Stomach (tissue), 4 donors: ENCODE measurements around the gene EPHX1.

Experiments
- CTCF ChIP-seq, 7 experiments: fragments of 450-650 bp in 4 of 7; fragments of 200-600 bp in 3 of 7; sonication (generic) in 3 of 7; IDR thresholded peaks; one replicate each; pipeline ENCODE4 v1.5.1; 2016 to 2019; ENCODE audit warnings: antibody characterized with exemption in 7 of 7, control low read depth in 2 of 7, mild to moderate bottlenecking in 1 of 7
- POLR2A ChIP-seq, 4 donors: fragments of 450-650 bp; IDR thresholded peaks; one replicate each; pipeline ENCODE4 v1.6.1; 2016; ENCODE audit warnings: antibody characterized with exemption in 4 of 4, control low read depth in 2 of 4, mild to moderate bottlenecking in 1 of 4, moderate library complexity in 1 of 4
- POLR2AphosphoS5 ChIP-seq, 3 donors: sonication (generic); formaldehyde crosslinking; IDR thresholded peaks; one replicate each; pipeline ENCODE4 v1.6.1; 2016; ENCODE audit warnings: antibody characterized with exemption in 3 of 3

- TF ChIP-seq POLR2A (IDR thresholded peaks at IDR 0.05) (no peak), CTCF (IDR thresholded peaks at IDR 0.05) (no peak), POLR2AphosphoS5 (IDR thresholded peaks at IDR 0.05) (no peak)
Observed at GRCh38 chr1:225892307-225892706, 82.4 kb downstream of the EPHX1 start.
